Chondrocyte (in vitro differentiated cells): ENCODE measurements around the gene SYTL3. TPM values are rescaled to one million over a fixed set of nuclear protein-coding genes. Genes with fewer than 3 reads are reported as not detected.

ENCODE experiments used
- DNase-seq: peaks from one replicate; pipeline ENCODE4 v3.0.0; 2021; ENCODE audit warnings: mixed read lengths, low spot score
- H3K27ac Mint-ChIP-seq: one replicate; pipeline ENCODE4 v1.8.0; 2021; ENCODE audit warnings: mild to moderate bottlenecking, moderate library complexity, mixed read lengths; ENCODE audit not compliant: unreplicated experiment
- H3K27me3 Mint-ChIP-seq: 2 replicates; pipeline ENCODE4 v1.8.0; 2021; ENCODE audit warnings: low read depth, mixed read lengths
- H3K36me3 Mint-ChIP-seq: 2 replicates; pipeline ENCODE4 v1.8.0; 2021; ENCODE audit warnings: low read depth, mixed read lengths
- H3K4me1 Mint-ChIP-seq: 2 replicates; pipeline ENCODE4 v1.8.0; 2021; ENCODE audit warnings: low read depth, mild to moderate bottlenecking, mixed read lengths
- H3K4me3 Mint-ChIP-seq: one replicate; pipeline ENCODE4 v1.8.0; 2021; ENCODE audit warnings: mild to moderate bottlenecking, moderate library complexity, mixed read lengths; ENCODE audit not compliant: unreplicated experiment
- H3K9me3 Mint-ChIP-seq: 2 replicates; pipeline ENCODE4 v1.8.0; 2021; ENCODE audit warnings: low read depth, mixed read lengths
- total RNA-seq: library from RNA; stranded (reverse); gene quantifications from 3 replicates; pipeline ENCODE4 v1.2.1, GENCODE V29; 2021
- TF ChIP-seq, protein P1 (sequence below): fragments of 200-600 bp; sonication (generic); IDR thresholded peaks from 2 replicates; pipeline ENCODE4 v1.5.0; 2021; ENCODE audit warnings: antibody characterized with exemption, mild to moderate bottlenecking, moderate library complexity

The SYTL3 gene
- total RNA-seq, 1 donor from 2014 or later = 1.4 TPM

DNA sequence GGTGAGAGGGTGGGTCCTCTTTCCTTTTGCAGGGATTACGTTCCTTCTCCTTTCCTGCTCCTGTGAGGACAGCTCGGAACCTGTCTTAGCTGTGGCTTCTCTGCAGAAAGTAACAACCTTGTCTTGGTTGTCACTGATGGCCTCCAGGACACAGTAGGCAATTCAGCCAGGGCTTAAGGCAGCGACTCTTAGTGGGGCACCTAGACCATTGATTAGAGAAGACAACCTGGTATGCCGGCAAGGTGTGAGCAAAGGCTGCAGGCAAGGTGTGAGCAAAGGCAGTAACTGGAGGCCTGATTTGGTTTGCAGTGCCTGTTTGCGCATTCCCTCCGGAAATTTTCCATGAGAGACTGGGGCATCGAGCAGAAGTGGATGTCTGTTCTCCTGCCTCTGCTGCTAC, 42.9 kb upstream of the SYTL3 start:
- TF ChIP-seq, protein P1, sequence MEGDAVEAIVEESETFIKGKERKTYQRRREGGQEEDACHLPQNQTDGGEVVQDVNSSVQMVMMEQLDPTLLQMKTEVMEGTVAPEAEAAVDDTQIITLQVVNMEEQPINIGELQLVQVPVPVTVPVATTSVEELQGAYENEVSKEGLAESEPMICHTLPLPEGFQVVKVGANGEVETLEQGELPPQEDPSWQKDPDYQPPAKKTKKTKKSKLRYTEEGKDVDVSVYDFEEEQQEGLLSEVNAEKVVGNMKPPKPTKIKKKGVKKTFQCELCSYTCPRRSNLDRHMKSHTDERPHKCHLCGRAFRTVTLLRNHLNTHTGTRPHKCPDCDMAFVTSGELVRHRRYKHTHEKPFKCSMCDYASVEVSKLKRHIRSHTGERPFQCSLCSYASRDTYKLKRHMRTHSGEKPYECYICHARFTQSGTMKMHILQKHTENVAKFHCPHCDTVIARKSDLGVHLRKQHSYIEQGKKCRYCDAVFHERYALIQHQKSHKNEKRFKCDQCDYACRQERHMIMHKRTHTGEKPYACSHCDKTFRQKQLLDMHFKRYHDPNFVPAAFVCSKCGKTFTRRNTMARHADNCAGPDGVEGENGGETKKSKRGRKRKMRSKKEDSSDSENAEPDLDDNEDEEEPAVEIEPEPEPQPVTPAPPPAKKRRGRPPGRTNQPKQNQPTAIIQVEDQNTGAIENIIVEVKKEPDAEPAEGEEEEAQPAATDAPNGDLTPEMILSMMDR = no peak
- no peaks in the 10 kb centered on the region for H3K27me3 Mint-ChIP-seq
- DNase-seq = no peak
- H3K27ac Mint-ChIP-seq = no peak overlapping the region
- peaks cover 3% of the 10 kb centered on the region for H3K4me1 Mint-ChIP-seq
- peaks cover 18% of the 10 kb centered on the region for H3K36me3 Mint-ChIP-seq
- no peak overlapping the region for H3K4me3 Mint-ChIP-seq
- H3K9me3 Mint-ChIP-seq = no peaks in the 10 kb centered on the region

DNA sequence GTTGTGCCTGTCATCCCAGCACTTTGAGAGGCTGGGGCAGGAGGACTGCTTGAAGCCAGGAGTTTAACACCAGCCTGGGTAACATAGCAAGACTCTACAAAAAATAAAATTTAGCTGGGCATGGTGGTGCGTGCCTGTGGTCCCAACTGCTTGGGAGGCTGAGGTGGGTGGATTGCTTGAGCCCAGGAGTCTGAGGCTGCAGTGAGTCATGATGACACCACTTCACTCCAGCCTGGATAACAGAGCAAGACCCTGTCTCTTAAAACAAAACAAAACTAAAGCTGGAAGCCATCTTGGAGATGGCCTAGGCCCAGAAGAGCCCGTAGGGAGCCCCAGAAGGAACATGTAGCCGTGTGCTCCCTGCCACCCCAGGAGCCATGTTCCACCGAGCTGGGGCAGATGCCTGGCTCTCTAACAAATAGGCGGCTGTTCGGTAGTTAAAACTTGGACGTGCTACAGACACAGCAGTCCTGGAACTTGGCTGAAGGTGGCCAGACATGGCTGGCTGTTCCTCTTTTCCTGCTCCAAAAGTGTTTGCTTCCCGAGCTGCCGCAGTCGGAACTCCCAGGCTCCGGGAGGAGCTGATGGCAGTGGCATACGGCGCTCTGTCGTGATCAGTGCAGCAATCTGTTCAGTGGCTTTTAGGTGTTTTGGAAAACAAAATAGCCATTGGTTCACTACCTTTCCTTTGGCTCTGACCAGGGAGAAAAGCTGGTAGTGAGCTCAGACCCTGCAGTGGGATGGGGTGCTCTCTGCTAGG, 42.3 kb upstream of the SYTL3 start:
- H3K4me3 Mint-ChIP-seq = no peak overlapping the region
- TF ChIP-seq, protein P1 = no peak
- peaks cover 18% of the 10 kb centered on the region for H3K36me3 Mint-ChIP-seq
- H3K4me1 Mint-ChIP-seq = peaks cover 3% of the 10 kb centered on the region
- H3K27ac Mint-ChIP-seq = no peak overlapping the region
- no peaks in the 10 kb centered on the region for H3K27me3 Mint-ChIP-seq
- no peaks in the 10 kb centered on the region for H3K9me3 Mint-ChIP-seq
- no peak for DNase-seq

DNA sequence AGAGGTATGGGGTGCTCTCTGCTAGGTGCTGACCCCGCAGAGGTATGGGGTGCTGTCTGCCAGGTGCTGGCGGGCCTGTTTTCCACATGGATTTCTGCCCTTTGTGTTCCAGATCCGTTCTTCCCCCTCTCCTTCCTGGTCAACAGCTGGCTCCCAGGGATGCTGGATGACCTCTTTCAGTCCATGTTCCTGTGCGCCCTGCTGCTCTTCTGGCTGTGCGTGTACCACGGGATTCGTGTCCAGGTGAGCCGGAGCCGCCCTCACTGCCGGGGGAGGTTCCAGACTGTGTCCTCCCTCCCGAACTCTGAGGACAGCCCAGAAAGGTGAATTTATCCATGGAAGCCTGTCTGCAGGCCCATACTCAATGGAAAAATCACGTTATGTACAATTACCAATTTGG, 41.6 kb upstream of the SYTL3 start:
- no peak for DNase-seq

DNA sequence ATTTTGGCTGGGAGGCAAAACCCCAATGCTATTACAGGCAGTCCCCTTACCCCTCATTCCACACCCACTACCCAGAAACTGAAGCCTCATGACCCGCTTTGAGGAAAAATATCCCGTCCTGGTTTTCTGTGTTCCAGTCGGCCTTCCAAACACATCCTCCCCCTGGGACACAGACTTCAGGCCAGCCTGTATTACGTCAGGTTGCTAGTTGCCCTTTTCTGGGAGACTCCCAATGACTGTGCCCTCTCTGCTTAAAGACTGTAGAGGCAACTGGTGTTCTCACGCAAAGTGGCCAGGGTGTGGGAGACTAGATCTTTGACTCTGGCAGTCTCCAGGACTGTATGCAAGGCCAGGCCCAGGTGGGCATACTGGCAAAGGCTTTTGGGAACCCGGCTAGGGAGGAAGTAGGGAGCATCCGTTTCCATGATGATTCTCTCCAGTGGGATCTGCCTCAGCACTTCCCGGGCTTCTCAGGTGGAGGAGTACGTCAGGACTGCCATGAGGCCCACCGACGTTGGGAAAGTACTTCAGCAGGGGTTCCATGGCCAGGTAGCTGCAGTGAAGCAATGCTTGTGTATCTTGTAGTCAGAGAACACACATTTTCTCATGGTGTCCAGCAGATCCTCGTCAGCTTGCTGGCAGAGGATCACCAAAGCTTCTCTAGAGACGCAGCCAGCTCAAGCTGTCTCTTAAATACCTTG, 40.2 kb upstream of the SYTL3 start:
- Mint-ChIP-seq H3K36me3 (peaks cover 17% of the 10 kb centered on the region), H3K4me3 (no peak overlapping the region)

More for the DNA sequence above, 41.6 kb upstream of the SYTL3 start:
- no peaks in the 10 kb centered on the region for H3K27me3 Mint-ChIP-seq
- H3K27ac Mint-ChIP-seq = no peak overlapping the region
- H3K9me3 Mint-ChIP-seq = no peaks in the 10 kb centered on the region
- TF ChIP-seq, protein P1 = no peak
- peaks cover 15% of the 10 kb centered on the region for H3K36me3 Mint-ChIP-seq
- H3K4me3 Mint-ChIP-seq = no peak overlapping the region
- H3K4me1 Mint-ChIP-seq = peaks cover 3% of the 10 kb centered on the region

DNA sequence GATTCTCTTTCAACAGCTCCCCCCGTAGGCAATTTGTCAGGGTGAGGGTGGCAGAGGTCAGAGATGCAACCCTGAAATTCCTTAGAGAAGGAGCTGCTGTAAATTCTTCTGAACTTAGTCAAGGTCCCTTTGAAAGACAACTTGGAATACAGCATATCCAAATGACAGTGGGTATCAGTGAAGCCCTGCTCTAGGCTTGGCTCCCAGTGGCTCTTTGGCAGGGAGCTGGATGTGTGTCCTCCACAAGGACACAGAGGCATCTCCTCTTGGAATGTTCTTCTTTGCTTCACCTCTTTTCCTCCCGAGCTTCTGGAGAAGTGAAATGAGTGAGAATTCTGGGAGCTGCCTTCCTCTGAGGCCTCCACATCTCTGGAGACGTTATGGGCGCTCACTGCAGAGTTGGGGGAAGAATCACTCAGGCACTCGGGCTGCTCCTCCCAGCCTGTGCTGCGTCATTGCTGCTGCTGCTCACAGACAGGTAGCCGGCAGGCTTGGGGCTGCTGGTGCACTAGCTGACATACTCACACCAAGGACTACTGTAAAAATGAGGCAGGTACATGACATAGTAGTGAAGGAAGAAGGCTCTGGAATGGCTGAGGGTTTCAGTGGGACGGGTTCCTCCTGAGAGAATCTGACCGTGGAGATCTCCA, 39.4 kb upstream of the SYTL3 start:
- Mint-ChIP-seq H3K27me3 (no peaks in the 10 kb centered on the region), H3K4me3 (no peak overlapping the region), H3K4me1 (peaks cover 3% of the 10 kb centered on the region), H3K27ac (no peak overlapping the region), H3K9me3 (peaks cover 3% of the 10 kb centered on the region), H3K36me3 (peaks cover 24% of the 10 kb centered on the region)
- TF ChIP-seq, protein P1 = no peak
- DNase-seq = no peak

More for the DNA sequence above, 40.2 kb upstream of the SYTL3 start:
- Mint-ChIP-seq H3K9me3 (peaks cover 2% of the 10 kb centered on the region), H3K27ac (no peak overlapping the region), H3K4me1 (peaks cover 3% of the 10 kb centered on the region), H3K27me3 (no peaks in the 10 kb centered on the region)
- TF ChIP-seq, protein P1 = no peak
- DNase-seq = no peak
